Tibial artery (tissue), 4 donors: ENCODE results near the gene SACS.

Source experiments
- DNase-seq, 2 donors: peaks; one replicate each; pipeline ENCODE4 v3.0.0-alpha.2; 2019
- H3K27ac ChIP-seq, 2 donors: fragments of 200-600 bp; sonication (generic) in 1 of 2; 1 replicate in 1 of 2; 2 replicates in 1 of 2; pipeline ENCODE4 v1.5.1; 2018 to 2019; ENCODE audit warnings: mild to moderate bottlenecking in 1 of 2
- H3K27me3 ChIP-seq, 2 donors: fragments of 200-600 bp; sonication (generic) in 1 of 2; one replicate each; pipeline versions ENCODE4 v1.5.1 to v1.6.0; 2016 to 2019
- H3K36me3 ChIP-seq, 3 donors: fragments of 200-600 bp; sonication (generic) in 2 of 3; one replicate each; pipeline ENCODE4 v1.5.1; 2016 to 2019; ENCODE audit warnings: mild to moderate bottlenecking in 2 of 3
- H3K4me1 ChIP-seq, 4 donors: fragments of 200-600 bp; sonication (generic) in 2 of 4; 1 replicate in 3 of 4; 2 replicates in 1 of 4; pipeline ENCODE4 v1.5.1; 2016 to 2019
- H3K4me3 ChIP-seq, 2 donors: fragments of 200-600 bp; sonication (generic) in 1 of 2; 1 replicate in 1 of 2; 2 replicates in 1 of 2; pipeline ENCODE4 v1.5.1; 2018 to 2019; ENCODE audit warnings: mild to moderate bottlenecking in 2 of 2
- H3K9me3 ChIP-seq, 3 donors: fragments of 200-600 bp; sonication (generic) in 1 of 3; one replicate each; pipeline ENCODE4 v1.5.1; 2016 to 2019
- CTCF ChIP-seq, 2 experiments: fragments of 200-600 bp in 1 of 2; fragments of 450-650 bp in 1 of 2; IDR thresholded peaks; one replicate each; pipeline ENCODE4 v1.5.1; 2017 to 2019; ENCODE audit warnings: antibody characterized with exemption in 2 of 2, mild to moderate bottlenecking in 1 of 2, moderate library complexity in 1 of 2
- intact Hi-C: fragments of 100-400 bp; cut with DNase I; formaldehyde crosslinking; loops from one replicate; pipeline ENCODE4 v1.15.0; 2023; ENCODE audit warnings: low total_unique reads

SACS gene

GRCh38 chr13:23455401-23456185 is 22.1 kb upstream of the SACS start:
- Histone ChIP-seq H3K27me3 (no peaks in the 10 kb centered on the region), H3K9me3 (no peaks in the 10 kb centered on the region), H3K4me3 (no peak overlapping the region), H3K36me3 (no peaks in the 10 kb centered on the region), H3K4me1 (no peaks in the 10 kb centered on the region), H3K27ac (no peak overlapping the region)
- TF ChIP-seq CTCF (IDR thresholded peaks at IDR 0.05), result no peak
- intact Hi-C loops, result no loop called here
- DNase-seq, result no peak

GRCh38 chr13:23453132-23453531 is 19.6 kb upstream of the SACS start:
- H3K27me3 ChIP-seq, result no peaks in the 10 kb centered on the region
- no peak overlapping the region for H3K4me3 ChIP-seq
- intact Hi-C loops, result no loop called here
- H3K27ac ChIP-seq, result no peak overlapping the region
- DNase-seq, result no peak
- no peaks in the 10 kb centered on the region for H3K36me3 ChIP-seq
- H3K4me1 ChIP-seq, result no peaks in the 10 kb centered on the region
- TF ChIP-seq CTCF (IDR thresholded peaks at IDR 0.05), result no peak
- no peaks in the 10 kb centered on the region for H3K9me3 ChIP-seq

GRCh38 chr13:23450340-23451046 is 17.0 kb upstream of the SACS start:
- no peaks in the 10 kb centered on the region for H3K36me3 ChIP-seq
- H3K9me3 ChIP-seq, result no peaks in the 10 kb centered on the region
- H3K27me3 ChIP-seq, result no peaks in the 10 kb centered on the region
- H3K4me1 ChIP-seq, result no peaks in the 10 kb centered on the region
- H3K27ac ChIP-seq, result no peak overlapping the region
- intact Hi-C loops, result no loop called here
- H3K4me3 ChIP-seq, result no peak overlapping the region
- TF ChIP-seq CTCF (IDR thresholded peaks at IDR 0.05), result no peak
- DNase-seq, result no peak

GRCh38 chr13:23449398-23450162 is 16.1 kb upstream of the SACS start:
- intact Hi-C loops, result no loop called here
- H3K27me3 ChIP-seq, result no peaks in the 10 kb centered on the region

GRCh38 chr13:23447927-23448326 is 14.4 kb upstream of the SACS start:
- no peaks in the 10 kb centered on the region for H3K4me1 ChIP-seq
- no peak overlapping the region for H3K27ac ChIP-seq
- no peak overlapping the region for H3K4me3 ChIP-seq
- TF ChIP-seq CTCF (IDR thresholded peaks at IDR 0.05), result no peak
- intact Hi-C loops, result no loop called here
- no peaks in the 10 kb centered on the region for H3K36me3 ChIP-seq
- no peaks in the 10 kb centered on the region for H3K27me3 ChIP-seq
- DNase-seq, result no peak
- no peaks in the 10 kb centered on the region for H3K9me3 ChIP-seq

More at GRCh38 chr13:23449398-23450162, 16.1 kb upstream of the SACS start:
- H3K27ac ChIP-seq, result no peak overlapping the region
- no peaks in the 10 kb centered on the region for H3K4me1 ChIP-seq
- no peak for DNase-seq
- H3K9me3 ChIP-seq, result no peaks in the 10 kb centered on the region
- no peak for TF ChIP-seq CTCF (IDR thresholded peaks at IDR 0.05)
- H3K4me3 ChIP-seq, result no peak overlapping the region
- H3K36me3 ChIP-seq, result no peaks in the 10 kb centered on the region
